LNCaP clone FGC (cell line): ENCODE data around the gene SLC36A1.

Experiments
- DNase-seq: peaks from one replicate; pipeline ENCODE4 v3.0.0-alpha.2; 2011; ENCODE audit warnings: low read depth
- H3K4me3 ChIP-seq: 2 replicates; pipeline ENCODE4 v1.5.1; 2011; ENCODE audit warnings: mild to moderate bottlenecking, low read depth, low read length, control low read depth
- CTCF ChIP-seq: IDR thresholded peaks from 2 replicates; pipeline ENCODE4 v1.5.1; 2012; ENCODE audit warnings: mild to moderate bottlenecking; ENCODE audit not compliant: control insufficient read depth, insufficient read depth; ENCODE audit errors: extremely low read depth

The SLC36A1 gene

GRCh38 chr5:151541571-151541970, 94.2 kb downstream of the SLC36A1 start:
- no peak for DNase-seq
- no peak overlapping the region for H3K4me3 ChIP-seq
- no peak for TF ChIP-seq CTCF
